ENCODE data around the gene HDAC4.

Gene HDAC4

GRCh38 chr2:239247401-239248245 lies 153.2 kb downstream of the HDAC4 start:
- ChIA-PET CTCF (no interaction called here), POLR2A (no interaction called here)
- TF ChIP-seq FOXK2 (IDR thresholded peaks at IDR 0.05), result no peak
- no peak for TF ChIP-seq CTBP1 (IDR thresholded peaks at IDR 0.05; ENCODE audit: borderline replicate concordance)
- TF ChIP-seq SUZ12 (IDR thresholded peaks at IDR 0.05), result no peak
- no peak for TF ChIP-seq NFRKB (IDR thresholded peaks at IDR 0.05)
- TF ChIP-seq ARNT (IDR thresholded peaks at IDR 0.05), result no peak
- no peak for TF ChIP-seq HDGF (IDR thresholded peaks at IDR 0.05; ENCODE audit: borderline replicate concordance)
- no peak for TF ChIP-seq FOXM1 (IDR thresholded peaks at IDR 0.05; ENCODE audit: borderline replicate concordance)
- no peak for TF ChIP-seq FOXA1 (IDR thresholded peaks at IDR 0.05)
- no peak for TF ChIP-seq TARDBP (IDR thresholded peaks at IDR 0.05)
- no peak for TF ChIP-seq BHLHE40 (IDR thresholded peaks at IDR 0.05; ENCODE audit: borderline replicate concordance)
- TF ChIP-seq ELF4 (IDR thresholded peaks at IDR 0.05), result no peak
- TF ChIP-seq SP1 (IDR thresholded peaks at IDR 0.05), result no peak
- TF ChIP-seq PKNOX1 (IDR thresholded peaks at IDR 0.05), result no peak
- TF ChIP-seq ZNF384 (IDR thresholded peaks at IDR 0.05), result no peak
- TF ChIP-seq L3MBTL2 (conservative IDR thresholded peaks at IDR 0.05), result no peak
- TF ChIP-seq LEF1 (IDR thresholded peaks at IDR 0.05; ENCODE audit: borderline replicate concordance), result no peak
- DNase-seq (ENCODE audit: extremely low spot score), result no peak

GRCh38 chr2:239246723-239247122 lies 154.1 kb downstream of the HDAC4 start:
- TF ChIP-seq FOXM1 (IDR thresholded peaks at IDR 0.05; ENCODE audit: borderline replicate concordance) (no peak), L3MBTL2 (conservative IDR thresholded peaks at IDR 0.05) (no peak), FOXK2 (IDR thresholded peaks at IDR 0.05) (no peak), TARDBP (IDR thresholded peaks at IDR 0.05) (no peak), CTBP1 (IDR thresholded peaks at IDR 0.05; ENCODE audit: borderline replicate concordance) (no peak), ELF4 (IDR thresholded peaks at IDR 0.05) (no peak), FOXA1 (IDR thresholded peaks at IDR 0.05) (no peak), HDGF (IDR thresholded peaks at IDR 0.05; ENCODE audit: borderline replicate concordance) (no peak), LEF1 (IDR thresholded peaks at IDR 0.05; ENCODE audit: borderline replicate concordance) (no peak), ZNF384 (IDR thresholded peaks at IDR 0.05) (no peak), SP1 (IDR thresholded peaks at IDR 0.05) (no peak), ARNT (IDR thresholded peaks at IDR 0.05) (no peak), PKNOX1 (IDR thresholded peaks at IDR 0.05) (no peak)
- DNase-seq (ENCODE audit: extremely low spot score), result no peak
- POLR2A ChIA-PET, result no interaction called here
- CTCF ChIA-PET, result no interaction called here

- CTCF ChIA-PET, result no interaction called here
- POLR2A ChIA-PET, result no interaction called here
- no peak for TF ChIP-seq PKNOX1 (IDR thresholded peaks at IDR 0.05)
- no peak for TF ChIP-seq ELF4 (IDR thresholded peaks at IDR 0.05)
- no peak for TF ChIP-seq TARDBP (IDR thresholded peaks at IDR 0.05)
- no peak for TF ChIP-seq L3MBTL2 (conservative IDR thresholded peaks at IDR 0.05)
- DNase-seq (ENCODE audit: extremely low spot score), result no peak
Observed at GRCh38 chr2:239245872-239246721, 154.7 kb downstream of the HDAC4 start.

GRCh38 chr2:239245107-239245506 lies 155.7 kb downstream of the HDAC4 start:
- TF ChIP-seq FOXM1 (IDR thresholded peaks at IDR 0.05; ENCODE audit: borderline replicate concordance) (no peak), FOXA1 (IDR thresholded peaks at IDR 0.05) (no peak), NFRKB (IDR thresholded peaks at IDR 0.05) (no peak), TARDBP (IDR thresholded peaks at IDR 0.05) (no peak), PKNOX1 (IDR thresholded peaks at IDR 0.05) (no peak), ARNT (IDR thresholded peaks at IDR 0.05) (no peak), ELF4 (IDR thresholded peaks at IDR 0.05) (no peak), CTBP1 (IDR thresholded peaks at IDR 0.05; ENCODE audit: borderline replicate concordance) (no peak), SP1 (IDR thresholded peaks at IDR 0.05) (no peak), ZNF384 (IDR thresholded peaks at IDR 0.05) (no peak), L3MBTL2 (conservative IDR thresholded peaks at IDR 0.05) (no peak), HDGF (IDR thresholded peaks at IDR 0.05; ENCODE audit: borderline replicate concordance) (no peak), SUZ12 (IDR thresholded peaks at IDR 0.05) (no peak), FOXK2 (IDR thresholded peaks at IDR 0.05) (no peak), BHLHE40 (IDR thresholded peaks at IDR 0.05; ENCODE audit: borderline replicate concordance) (no peak), LEF1 (IDR thresholded peaks at IDR 0.05; ENCODE audit: borderline replicate concordance) (no peak)
- CTCF ChIA-PET, result no interaction called here
- POLR2A ChIA-PET, result no interaction called here
- no peak for DNase-seq (ENCODE audit: extremely low spot score)

- ChIA-PET CTCF (no interaction called here), POLR2A (no interaction called here)
- TF ChIP-seq SUZ12 (IDR thresholded peaks at IDR 0.05) (no peak), HDGF (IDR thresholded peaks at IDR 0.05; ENCODE audit: borderline replicate concordance) (no peak), CTBP1 (IDR thresholded peaks at IDR 0.05; ENCODE audit: borderline replicate concordance) (no peak), FOXM1 (IDR thresholded peaks at IDR 0.05; ENCODE audit: borderline replicate concordance) (no peak), ZNF384 (IDR thresholded peaks at IDR 0.05) (no peak), NFRKB (IDR thresholded peaks at IDR 0.05) (no peak), ARNT (IDR thresholded peaks at IDR 0.05) (no peak), L3MBTL2 (conservative IDR thresholded peaks at IDR 0.05) (no peak), BHLHE40 (IDR thresholded peaks at IDR 0.05; ENCODE audit: borderline replicate concordance) (no peak), PKNOX1 (IDR thresholded peaks at IDR 0.05) (no peak), FOXA1 (IDR thresholded peaks at IDR 0.05) (no peak), FOXK2 (IDR thresholded peaks at IDR 0.05) (no peak), LEF1 (IDR thresholded peaks at IDR 0.05; ENCODE audit: borderline replicate concordance) (no peak), TARDBP (IDR thresholded peaks at IDR 0.05) (no peak), ELF4 (IDR thresholded peaks at IDR 0.05) (no peak), SP1 (IDR thresholded peaks at IDR 0.05) (no peak)
- no peak for DNase-seq (ENCODE audit: extremely low spot score)
Observed at GRCh38 chr2:239244625-239245024, 156.2 kb downstream of the HDAC4 start.

All from HEK293T (cell line).